ENCODE data around the gene NPR2. TPM values are rescaled to one million over a fixed set of nuclear protein-coding genes. Genes with fewer than 3 reads are reported as not detected.
A peak's percentile ranks its signal among the peaks of the same experiment; 100 is the strongest.

NPR2 gene
- total RNA-seq, 4 donors from 2014 or later, result 5.1 to 9.3 (median 8.1) TPM

GRCh38 chr9:35829764-35830096 is 38.3 kb downstream of the NPR2 start:
- no peak for DNase-seq
- Histone ChIP-seq H3K36me3 (no peaks in the 10 kb centered on the region), H3K27ac (peak overlapping the region; percentile 85 to 95 (median 92)), H3K4me1 (peaks cover 37 to 39% of the 10 kb centered on the region in 2 donors), H3K27me3 (no peaks in the 10 kb centered on the region), H3K9me3 (no peaks in the 10 kb centered on the region), H3K4me3 (replicated peaks in 1 of 3) (peak overlapping the region; percentile 22 to 76 (median 49))
- TF ChIP-seq, protein P1, sequence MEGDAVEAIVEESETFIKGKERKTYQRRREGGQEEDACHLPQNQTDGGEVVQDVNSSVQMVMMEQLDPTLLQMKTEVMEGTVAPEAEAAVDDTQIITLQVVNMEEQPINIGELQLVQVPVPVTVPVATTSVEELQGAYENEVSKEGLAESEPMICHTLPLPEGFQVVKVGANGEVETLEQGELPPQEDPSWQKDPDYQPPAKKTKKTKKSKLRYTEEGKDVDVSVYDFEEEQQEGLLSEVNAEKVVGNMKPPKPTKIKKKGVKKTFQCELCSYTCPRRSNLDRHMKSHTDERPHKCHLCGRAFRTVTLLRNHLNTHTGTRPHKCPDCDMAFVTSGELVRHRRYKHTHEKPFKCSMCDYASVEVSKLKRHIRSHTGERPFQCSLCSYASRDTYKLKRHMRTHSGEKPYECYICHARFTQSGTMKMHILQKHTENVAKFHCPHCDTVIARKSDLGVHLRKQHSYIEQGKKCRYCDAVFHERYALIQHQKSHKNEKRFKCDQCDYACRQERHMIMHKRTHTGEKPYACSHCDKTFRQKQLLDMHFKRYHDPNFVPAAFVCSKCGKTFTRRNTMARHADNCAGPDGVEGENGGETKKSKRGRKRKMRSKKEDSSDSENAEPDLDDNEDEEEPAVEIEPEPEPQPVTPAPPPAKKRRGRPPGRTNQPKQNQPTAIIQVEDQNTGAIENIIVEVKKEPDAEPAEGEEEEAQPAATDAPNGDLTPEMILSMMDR (IDR thresholded peaks at IDR 0.05), result no peak
- no peak for TF ChIP-seq POLR2A (IDR thresholded peaks at IDR 0.05)
- intact Hi-C loops (cut with DNase I), result loop anchor here (5.0 to 10.0 kb wide), 3 partner anchors 37 to 85 kb away; partner anchors contain the start of genes GBA2, NPR2 and RGP1
- 51 to 52% methylated on average over 2 of the region's 2 CpGs for WGBS, 2 donors

- Histone ChIP-seq H3K4me3 (replicated peaks in 1 of 3) (no peak overlapping the region), H3K4me1 (peaks cover 37 to 45% of the 10 kb centered on the region in 2 donors), H3K36me3 (no peaks in the 10 kb centered on the region), H3K27ac (peak overlapping the region in 1 of 3 donors; percentile 28), H3K9me3 (no peaks in the 10 kb centered on the region), H3K27me3 (no peaks in the 10 kb centered on the region)
- TF ChIP-seq, protein P1 (IDR thresholded peaks at IDR 0.05), result no peak
- TF ChIP-seq POLR2A (IDR thresholded peaks at IDR 0.05), result no peak
- 82 to 99% methylated on average over 4 of the region's 4 CpGs for WGBS, 2 donors
- no peak for DNase-seq
- intact Hi-C loops (cut with DNase I), result no loop called here
Measured at GRCh38 chr9:35831040-35831439, 39.6 kb downstream of the NPR2 start.

DNA sequence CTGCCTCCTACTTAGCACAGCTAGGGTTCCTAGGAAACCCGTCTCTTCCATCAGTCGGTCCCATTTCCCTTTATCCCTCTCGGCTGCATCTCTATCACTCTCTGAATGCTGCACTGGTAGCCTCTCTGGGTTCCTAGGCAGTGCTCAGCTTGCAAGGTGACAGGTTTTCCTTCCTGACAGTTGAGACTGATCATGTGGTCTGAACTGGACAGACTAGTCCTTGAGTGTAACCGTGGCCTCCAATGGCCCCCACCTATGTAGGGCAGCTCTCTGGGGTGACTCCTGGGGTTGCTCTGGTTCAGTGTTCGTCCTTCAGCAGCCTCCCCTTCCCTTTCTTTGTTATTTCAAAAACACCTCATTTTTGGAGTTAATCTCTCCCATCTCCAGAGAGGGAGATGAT is 41.4 kb downstream of the NPR2 start:
- Histone ChIP-seq H3K27me3 (no peaks in the 10 kb centered on the region), H3K4me1 (peaks cover 37 to 45% of the 10 kb centered on the region in 2 donors), H3K9me3 (no peaks in the 10 kb centered on the region), H3K27ac (peak overlapping the region; percentile 76 to 81 (median 80)), H3K4me3 (replicated peaks in 1 of 3) (no peak overlapping the region), H3K36me3 (no peaks in the 10 kb centered on the region)
- intact Hi-C loops (cut with DNase I), result no loop called here
- TF ChIP-seq POLR2A (IDR thresholded peaks at IDR 0.05), result no peak
- TF ChIP-seq, protein P1 (IDR thresholded peaks at IDR 0.05), result no peak
- 56 to 59% methylated on average over 5 of the region's 5 CpGs for WGBS, 2 donors
- DNase-seq, result peak; percentile 59 to 66

DNA sequence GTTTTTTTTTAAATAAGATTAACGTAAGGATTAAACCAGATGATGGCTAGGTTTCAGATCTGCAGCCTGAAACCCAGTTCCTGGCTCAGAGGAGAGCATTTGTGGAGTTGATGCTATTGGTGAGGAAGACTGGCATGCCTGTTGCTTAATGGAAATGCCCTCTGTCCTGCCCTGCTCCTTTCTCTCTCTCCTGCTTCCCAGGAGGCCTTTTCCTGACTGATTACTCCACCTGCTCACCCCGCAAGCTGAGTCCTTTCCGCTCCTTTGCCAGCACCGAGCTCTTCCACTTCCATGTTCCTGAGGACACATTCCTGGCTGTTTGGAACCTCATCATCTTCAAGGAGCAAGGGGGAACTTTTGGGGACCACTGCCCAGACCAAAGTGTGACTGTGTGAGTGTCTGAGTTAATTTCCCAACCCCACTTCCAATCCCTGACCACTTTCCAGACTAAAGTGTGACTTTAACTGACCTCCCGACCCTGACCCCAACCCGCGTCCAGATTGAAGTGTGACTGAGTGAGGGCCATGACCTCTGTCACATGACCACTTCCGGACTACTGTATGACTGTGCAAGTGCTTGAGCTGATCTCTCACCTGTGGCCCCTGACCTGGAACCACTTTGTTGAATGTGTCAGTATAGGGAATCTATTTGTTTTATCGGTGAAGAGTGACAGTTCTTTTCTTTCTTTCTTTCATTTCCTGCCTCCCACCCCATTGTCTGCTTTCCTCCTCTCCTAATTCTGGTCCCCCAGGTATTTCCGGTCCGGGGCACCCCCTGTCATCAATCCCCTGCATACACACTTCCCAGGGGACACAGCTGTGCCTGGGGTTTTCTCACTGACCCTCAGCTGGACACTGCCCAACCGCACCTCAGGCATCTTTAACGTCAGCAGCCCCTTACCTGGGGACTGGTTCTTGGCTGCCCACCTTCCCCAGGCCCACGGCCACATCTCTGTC is 43.1 kb downstream of the NPR2 start:
- intact Hi-C loops (cut with DNase I), result no loop called here
- H3K4me1 ChIP-seq, result peaks cover 31 to 45% of the 10 kb centered on the region in 2 donors
- H3K27me3 ChIP-seq, result no peaks in the 10 kb centered on the region
- TF ChIP-seq POLR2A (IDR thresholded peaks at IDR 0.05), result no peak
- TF ChIP-seq, protein P1 (IDR thresholded peaks at IDR 0.05), result no peak
- no peaks in the 10 kb centered on the region for H3K9me3 ChIP-seq
- H3K36me3 ChIP-seq, result no peaks in the 10 kb centered on the region
- H3K4me3 ChIP-seq (replicated peaks in 1 of 3), result no peak overlapping the region
- DNase-seq, result peak in 1 of 2 donors; percentile 7
- WGBS, 2 donors, result 73% methylated on average over 14 of the region's 14 CpGs
- peak overlapping the region; percentile 76 to 81 (median 80) for H3K27ac ChIP-seq

- H3K27me3 ChIP-seq, result no peaks in the 10 kb centered on the region
- DNase-seq, result peak in 1 of 2 donors; percentile 5
- no peak overlapping the region for H3K4me3 ChIP-seq (replicated peaks in 1 of 3)
- intact Hi-C loops (cut with DNase I), result no loop called here
- H3K4me1 ChIP-seq, result peaks cover 24 to 38% of the 10 kb centered on the region in 2 donors
- 91 to 100% methylated on average over 2 to 3 of the region's 3 CpGs for WGBS, 2 donors
- no peaks in the 10 kb centered on the region for H3K36me3 ChIP-seq
- no peak for TF ChIP-seq POLR2A (IDR thresholded peaks at IDR 0.05)
- TF ChIP-seq, protein P1 (IDR thresholded peaks at IDR 0.05), result no peak
- H3K27ac ChIP-seq, result peak overlapping the region in 1 of 3 donors; percentile 80
- H3K9me3 ChIP-seq, result no peaks in the 10 kb centered on the region
Measured at GRCh38 chr9:35835216-35835632, 43.8 kb downstream of the NPR2 start.
